C4-2B (cell line): ENCODE results near the gene JUP.

Experiments used
- ZFX ChIP-seq: fragments of 450-650 bp; IDR thresholded peaks from 2 replicates; pipeline ENCODE4 v1.6.1; 2017
- TF ChIP-seq, protein P1 (sequence below): fragments of 450-650 bp; conservative IDR thresholded peaks from 2 replicates; pipeline ENCODE4 v1.5.1; 2017; ENCODE audit warnings: mild to moderate bottlenecking

DNA sequence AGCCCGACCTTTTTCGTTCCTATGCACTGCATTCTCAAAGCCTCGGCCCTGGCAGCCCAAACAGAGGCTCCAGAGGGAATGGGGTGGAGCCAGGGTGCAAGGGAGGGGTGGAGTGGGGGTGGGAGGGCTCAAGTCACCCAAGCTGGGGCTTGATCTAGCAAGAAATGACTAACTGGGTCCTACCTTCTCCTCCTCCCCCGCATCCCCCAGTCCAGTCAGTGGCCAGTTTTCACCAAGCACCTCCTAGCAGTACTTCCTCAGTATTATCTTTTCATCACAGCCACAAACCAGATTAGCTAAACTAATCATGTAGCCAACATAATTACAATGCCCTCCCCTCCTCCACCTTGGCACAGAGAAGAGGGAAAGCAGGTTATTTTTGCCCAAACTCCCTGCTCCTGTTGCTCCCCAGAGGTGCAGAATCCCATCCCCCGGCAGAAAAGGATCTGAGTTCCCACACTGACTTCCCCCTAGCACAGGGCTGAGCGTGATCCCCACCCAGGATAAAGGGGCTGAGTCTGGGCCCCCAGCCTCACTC, 2.2 kb downstream of the JUP start:
- TF ChIP-seq, protein P1, sequence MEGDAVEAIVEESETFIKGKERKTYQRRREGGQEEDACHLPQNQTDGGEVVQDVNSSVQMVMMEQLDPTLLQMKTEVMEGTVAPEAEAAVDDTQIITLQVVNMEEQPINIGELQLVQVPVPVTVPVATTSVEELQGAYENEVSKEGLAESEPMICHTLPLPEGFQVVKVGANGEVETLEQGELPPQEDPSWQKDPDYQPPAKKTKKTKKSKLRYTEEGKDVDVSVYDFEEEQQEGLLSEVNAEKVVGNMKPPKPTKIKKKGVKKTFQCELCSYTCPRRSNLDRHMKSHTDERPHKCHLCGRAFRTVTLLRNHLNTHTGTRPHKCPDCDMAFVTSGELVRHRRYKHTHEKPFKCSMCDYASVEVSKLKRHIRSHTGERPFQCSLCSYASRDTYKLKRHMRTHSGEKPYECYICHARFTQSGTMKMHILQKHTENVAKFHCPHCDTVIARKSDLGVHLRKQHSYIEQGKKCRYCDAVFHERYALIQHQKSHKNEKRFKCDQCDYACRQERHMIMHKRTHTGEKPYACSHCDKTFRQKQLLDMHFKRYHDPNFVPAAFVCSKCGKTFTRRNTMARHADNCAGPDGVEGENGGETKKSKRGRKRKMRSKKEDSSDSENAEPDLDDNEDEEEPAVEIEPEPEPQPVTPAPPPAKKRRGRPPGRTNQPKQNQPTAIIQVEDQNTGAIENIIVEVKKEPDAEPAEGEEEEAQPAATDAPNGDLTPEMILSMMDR: no peak
- no peak for TF ChIP-seq ZFX
